ENCODE results near the gene GSE1.

Gene GSE1

GRCh38 chr16:85622683-85623082 is 9.6 kb downstream of the GSE1 start:
- no peak for DNase-seq

DNA sequence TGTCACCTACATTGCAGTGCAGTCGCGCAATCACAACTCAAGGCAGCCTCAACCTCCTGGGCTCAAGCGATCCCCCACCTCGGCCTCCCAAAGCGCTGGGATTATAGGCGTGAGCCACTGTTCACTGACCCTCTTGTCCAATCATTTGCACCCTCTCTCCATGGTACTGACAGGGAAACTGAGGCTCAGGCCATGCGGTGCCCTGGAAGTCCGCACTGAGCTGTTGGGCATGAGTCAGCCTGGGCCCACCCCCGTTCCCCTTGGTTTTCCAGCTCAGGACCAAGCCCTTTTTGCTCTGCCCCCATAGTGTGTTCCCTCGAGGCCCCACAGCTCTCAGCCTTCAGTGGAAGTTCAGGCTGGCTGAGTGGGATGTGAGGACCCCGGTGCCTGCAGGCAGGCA is 10.1 kb downstream of the GSE1 start:
- no peak for DNase-seq

DNA sequence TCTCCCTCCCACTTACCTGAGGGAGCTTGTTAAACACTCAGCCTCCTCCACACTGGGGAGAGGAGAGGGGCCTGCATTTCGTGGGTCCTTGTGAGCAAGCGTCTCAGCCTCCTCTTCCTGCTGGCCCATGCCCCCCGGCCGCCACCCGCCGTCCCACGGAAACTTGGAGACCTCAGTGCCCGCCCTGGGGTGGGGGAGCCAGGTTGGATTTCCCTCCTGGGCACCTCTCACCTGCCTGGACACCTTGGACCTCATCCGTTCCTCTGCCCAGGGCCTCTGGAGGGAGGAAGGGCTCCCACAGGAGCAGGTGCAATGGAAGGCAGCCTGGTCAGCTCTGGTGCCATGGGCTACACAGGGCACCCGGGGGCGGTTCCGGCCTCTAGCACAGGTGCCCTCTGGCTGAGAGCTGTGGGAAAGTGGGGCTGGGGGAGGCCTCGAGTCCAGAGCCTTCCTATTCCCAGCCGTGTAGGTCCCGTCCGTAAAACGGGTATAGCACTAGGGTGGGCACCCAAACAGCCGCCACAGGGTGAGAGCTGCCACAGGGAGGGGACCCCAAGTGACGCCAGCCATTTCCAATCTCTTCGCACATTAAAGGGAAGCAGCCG is 11.0 kb downstream of the GSE1 start:
- no peak for DNase-seq

DNA sequence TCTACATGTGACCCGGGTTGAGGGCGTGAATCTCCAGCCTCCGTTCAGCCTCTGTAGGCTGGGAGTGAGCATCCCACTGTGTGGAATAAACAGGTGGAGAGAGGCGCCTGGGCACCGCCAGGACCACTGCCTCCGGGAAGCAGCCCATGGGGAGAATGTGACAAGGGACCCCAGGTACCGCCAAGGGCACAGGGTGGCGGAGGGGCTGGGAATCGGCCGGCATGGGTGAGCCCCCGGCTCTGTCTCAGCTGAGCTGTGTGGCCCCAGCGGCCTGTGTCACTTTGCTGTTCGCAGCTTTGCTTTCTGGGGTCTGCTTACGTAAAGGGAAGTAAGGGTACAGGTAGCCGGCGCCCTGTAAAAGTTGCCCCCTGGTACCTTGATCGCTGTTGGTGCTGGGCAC is 11.5 kb downstream of the GSE1 start:
- no peak for DNase-seq

- DNase-seq, result peak; percentile 54
Observed at GRCh38 chr16:85625053-85625452, 11.9 kb downstream of the GSE1 start.

DNA sequence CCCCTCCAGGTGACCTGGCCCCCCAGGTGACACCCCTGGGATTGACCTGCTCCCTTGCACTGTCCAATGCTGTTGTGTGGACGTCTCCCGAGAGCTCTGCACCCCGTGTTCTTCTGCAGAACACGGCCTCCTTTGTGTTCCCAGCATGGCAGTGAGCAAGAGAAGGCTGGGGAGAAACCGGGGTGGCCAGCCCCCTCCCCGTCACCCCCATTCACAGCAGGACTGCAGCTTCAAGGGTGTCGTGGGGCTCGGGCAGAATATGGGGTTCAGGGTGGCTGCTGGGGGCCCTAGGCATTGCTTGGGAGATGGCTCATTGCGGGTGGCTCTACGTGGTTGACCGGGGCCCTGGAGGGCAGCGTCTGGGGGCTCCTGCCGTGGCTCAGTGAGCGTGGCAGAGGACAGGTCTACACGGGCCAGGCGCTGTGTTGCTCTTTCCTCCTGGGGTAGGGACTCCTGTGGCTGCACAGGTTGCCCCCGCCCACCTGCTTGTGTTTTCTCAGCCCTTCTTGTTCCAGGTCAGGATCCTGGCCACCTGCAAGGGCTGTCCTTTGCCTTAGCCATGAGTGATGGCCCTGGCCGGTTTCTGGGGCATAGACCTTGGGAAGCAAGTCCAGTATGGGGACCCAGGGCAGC is 12.5 kb downstream of the GSE1 start:
- DNase-seq, result no peak

DNA sequence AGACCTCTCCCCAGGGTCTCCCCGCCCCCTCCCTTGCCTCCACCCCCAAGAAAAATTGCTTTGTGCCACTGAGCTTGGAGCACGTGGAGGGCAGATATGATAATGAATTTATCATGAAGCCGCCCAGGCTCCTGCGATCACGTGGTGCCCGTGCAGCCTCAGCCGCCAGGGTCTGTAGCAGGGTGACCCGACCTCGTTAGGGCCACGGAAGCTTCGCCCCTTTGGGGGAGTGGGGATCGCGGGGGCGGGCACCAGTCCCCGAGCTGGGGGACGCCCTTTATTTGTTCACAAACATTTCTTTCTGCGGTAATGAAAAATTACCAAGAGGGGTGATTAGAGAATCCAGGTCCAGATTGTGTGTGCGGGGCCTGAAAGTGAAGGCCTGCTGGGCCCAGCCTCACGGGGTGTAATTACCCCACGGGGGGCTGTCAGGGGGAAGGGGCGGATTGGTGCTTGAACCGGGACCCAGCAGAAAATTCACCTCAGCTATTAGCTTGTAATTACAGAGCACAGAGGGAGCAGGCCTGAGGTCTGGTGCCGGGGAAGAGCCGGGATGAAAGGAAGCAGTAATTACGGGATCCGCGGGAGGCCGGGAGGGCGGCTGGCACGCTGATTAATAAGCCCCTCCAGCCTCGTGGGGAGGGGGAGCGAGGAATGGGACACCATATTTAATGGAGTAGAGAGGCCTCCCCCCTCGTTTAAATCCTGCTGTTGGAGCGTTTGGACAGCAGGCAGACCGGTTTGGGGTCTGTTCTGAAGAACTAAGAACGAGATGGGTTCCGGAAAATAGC is 13.3 kb downstream of the GSE1 start:
- DNase-seq, result peak; percentile 37

GRCh38 chr16:85627089-85627488 is 14.0 kb downstream of the GSE1 start:
- no peak for DNase-seq

DNA sequence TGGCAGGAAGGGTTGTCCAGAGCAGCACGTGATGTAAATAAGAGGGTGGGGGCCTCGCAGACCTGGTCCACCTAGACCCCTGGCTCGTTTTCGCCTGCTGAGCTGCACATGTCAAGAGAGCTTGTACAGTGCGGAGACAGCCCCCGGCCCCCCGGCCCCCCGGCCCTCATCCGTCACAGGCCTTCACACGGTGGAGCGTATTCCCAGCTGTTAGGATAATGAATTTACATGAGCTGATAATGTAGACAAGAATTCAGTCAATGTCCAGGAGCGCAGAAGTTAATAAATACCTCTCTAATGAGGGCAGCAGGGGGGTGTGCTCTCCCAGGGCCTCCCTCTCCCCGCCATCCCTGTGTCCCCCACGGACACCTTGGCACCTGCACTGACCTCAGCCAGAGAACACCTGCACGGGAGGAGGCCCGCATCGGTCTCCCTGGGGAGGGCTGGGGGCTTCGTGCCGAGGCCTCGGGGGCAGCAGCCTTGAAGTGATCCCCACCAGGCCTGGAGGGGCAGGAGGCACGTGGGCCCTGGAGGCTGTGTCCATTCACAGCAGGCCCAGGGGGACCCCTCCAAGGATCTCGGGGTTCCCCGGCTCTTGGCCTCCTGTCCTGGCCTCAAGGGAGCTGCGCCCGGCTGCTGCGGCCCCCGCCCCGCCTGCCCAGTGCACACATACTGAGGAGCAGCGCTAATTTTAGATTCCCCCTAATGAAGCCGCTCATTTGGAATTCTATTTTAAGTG is 14.6 kb downstream of the GSE1 start:
- DNase-seq, result peak; percentile 28

DNA sequence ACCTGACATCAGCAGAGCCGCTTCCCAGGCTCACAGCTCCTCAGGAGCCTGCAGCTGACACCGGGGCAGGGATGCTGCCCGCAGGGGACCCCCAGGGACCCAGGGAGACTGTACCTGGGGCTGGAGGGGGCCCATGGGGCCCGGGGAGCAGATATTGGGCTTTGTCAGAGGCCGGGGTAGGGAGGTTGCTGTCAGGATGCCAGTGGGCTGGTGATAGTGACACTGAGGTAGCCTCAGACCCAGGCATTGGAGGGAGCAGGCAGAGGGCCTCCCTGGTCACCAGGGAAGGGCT is 15.1 kb downstream of the GSE1 start:
- DNase-seq, result no peak

DNA sequence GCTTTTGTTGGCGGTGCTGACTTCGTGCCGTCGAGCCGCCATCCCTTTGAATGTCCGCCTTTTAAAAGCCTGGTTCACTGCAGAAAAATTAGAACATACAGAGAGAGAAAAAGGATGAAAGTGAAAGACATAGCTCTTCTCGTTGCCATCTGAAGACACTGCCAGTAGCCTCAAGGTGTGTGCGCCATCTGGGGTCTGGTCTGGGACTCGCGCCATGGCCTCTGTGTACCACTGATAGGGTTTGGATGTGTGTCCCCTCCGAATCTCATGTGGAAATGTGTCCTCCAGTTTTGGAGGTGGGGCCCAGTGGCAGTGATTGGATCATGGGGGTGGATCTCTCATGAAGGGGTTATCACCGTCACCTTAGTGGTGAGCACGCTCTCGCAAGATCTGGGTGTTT is 15.5 kb downstream of the GSE1 start:
- no peak for DNase-seq

DNA sequence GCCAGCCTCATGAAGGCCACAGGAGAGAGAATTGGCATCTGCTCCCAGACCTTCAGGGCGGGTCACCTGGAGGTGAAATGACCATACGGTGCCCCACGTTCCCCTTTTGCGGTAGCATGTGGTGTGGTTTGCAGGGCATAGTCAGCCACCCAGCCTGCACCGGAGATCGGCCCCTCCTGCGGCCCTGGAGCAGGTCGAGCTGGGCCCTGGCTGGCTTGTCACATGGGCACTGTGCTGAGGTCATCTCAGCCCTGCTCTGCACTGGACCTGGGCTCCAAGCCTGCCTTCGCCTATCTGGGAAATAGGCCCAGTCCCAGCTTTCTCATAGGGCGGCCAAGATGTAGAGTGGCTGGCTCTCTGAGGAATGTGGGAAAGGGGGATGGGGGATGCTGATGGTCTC is 16.2 kb downstream of the GSE1 start:
- DNase-seq, result no peak

GRCh38 chr16:85629853-85630252 is 16.7 kb downstream of the GSE1 start:
- DNase-seq, result no peak

DNA sequence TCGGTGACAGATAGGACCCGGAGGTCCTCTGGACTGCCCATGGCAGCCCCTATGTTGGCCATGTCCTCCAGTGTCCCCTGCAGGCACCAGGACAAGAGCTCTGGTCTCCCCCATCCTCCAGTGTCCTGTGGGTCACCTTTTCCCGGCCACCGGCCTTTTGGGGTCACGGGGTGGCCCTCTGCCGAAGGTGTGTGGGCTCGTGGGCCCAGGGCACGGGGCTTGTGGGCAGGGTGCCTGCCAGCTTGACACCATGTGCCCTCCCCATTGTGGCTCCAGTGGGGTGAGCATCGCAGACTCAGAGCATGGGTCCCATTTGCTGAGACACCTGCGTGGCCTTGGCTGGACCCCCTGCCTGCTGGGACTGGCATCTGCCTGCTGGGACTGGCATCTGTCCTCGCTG is 18.1 kb downstream of the GSE1 start:
- DNase-seq, result no peak

DNA sequence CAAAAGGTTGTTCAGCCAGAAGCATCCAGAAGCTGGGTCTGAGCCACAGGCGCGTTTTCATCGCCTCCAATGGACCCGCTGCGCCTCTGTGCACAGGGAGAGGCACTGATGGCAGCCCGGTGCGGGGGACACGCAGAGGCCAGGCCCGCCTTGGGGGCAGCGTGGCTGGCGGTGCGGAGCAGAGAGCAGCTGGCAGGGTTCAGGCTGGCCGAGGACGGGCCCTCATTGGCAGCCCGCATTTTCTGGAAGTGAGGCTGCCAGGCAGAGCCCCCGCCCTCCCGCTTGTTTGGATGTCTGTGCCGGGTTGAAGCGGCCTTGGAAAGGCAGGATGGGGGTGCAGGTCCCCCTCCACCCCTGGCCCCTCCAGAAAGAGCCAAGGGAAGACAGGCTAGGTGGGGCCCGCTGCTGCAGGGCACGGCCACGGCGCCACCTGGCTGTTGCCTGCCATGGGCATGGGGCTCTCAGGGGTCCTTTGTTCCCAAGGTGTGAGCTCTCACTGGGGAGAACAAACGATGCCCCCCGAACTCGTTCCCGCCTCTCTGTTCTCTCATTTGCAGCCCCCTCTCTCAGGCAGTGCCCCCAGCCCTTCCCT is 18.8 kb downstream of the GSE1 start:
- DNase-seq, result no peak

GRCh38 chr16:85632709-85633437 is 19.8 kb downstream of the GSE1 start:
- no peak for DNase-seq

- DNase-seq, result no peak
Observed at GRCh38 chr16:85633438-85633743, 20.3 kb downstream of the GSE1 start.

GRCh38 chr16:85633888-85634287 is 20.8 kb downstream of the GSE1 start:
- no peak for DNase-seq

DNA sequence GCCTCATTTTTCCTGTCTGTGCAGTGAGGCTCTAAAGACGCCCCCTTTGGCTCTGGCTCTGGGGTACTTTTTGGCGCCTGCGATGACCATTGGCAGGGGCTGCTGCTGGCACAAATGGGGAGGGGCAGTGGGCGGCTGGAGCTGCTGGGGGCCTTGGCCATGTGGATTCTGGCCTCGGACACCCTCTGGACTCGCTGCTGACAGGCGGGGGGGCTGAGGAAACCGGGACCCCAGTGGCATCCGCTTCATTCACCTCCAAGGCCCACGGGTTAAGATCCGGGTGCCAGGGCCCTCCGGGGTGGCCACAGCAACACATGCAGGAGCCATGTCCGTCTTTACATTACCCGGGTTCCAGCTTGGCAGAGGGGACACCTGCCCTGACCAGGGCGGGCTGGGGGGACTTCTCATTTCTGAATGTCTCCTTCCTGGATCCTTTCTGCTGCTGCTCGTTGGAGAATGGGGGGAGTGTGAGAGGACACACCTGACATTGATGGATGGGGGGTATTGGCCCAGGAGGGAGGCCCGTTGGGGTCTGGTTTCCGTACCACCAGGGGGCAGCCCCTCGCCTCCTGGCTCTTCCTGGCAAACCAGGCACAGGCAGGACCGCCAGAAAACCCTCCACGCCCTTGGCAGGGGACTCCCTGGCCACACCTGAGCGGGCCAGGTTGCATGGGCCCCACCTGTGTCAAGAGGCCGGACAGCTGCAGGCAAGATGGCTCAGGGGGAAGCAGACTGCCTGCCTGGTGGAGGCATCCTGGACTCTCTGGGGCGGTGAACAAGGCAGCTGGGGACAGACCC is 21.8 kb downstream of the GSE1 start:
- no peak for DNase-seq

DNA sequence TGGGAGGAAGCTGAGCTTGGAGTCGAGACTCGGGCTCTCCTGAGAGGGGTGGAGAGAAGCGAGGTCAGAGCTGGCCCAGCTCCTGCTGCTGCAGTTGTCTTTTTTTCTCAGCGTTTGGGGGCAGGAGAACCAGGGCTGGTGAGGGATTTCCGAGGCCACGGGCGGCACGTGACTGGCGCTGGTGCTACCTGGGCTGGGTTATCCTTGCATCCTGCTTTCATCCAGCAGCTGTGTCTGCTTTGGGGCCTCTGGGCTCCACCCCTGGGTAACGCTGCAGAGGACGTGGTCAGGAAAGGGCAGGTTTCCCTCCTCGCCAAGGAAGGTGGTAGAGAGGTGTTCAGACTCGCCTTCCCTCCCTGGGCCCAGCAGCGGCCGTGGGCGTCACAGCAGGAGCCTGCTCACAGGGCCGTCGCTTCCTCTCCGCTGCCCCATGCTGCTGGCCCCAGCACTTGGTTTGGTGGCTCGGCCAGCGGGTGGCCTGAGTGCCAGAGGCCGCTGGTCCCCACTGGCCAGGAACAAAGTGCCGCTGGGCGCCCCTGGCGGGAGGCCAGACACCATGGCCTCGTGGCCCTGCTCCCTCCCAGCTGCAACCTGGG is 22.5 kb downstream of the GSE1 start:
- no peak for DNase-seq

DNA sequence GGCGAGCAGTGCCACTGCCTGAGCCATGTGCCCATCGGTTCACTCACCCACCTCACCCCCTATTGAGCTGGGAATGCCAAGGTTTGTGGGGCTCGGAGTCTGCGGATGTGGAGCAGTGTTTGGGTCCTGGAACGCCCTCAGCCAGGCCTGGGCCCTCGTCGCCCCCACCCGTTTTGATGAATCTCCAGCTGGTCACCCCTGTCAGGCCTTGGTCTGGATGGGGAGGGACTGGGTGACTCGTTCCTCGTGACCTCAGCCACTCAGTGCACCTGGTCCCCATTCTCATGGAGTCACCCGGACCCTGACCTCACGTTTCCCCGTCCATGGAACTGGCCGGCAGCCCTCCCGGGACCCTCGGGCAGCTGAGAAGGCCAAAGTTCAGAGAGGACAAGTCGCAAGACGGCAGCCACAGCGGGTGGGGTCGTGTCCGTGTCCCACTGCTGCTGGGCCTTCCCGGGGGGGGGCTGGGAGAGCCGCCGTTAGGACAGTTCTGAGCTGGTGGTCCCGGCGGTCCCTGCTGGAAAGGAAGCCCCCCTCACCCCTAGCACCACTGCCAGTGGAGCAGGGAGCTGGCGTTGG is 23.2 kb downstream of the GSE1 start:
- no peak for DNase-seq

Data from NCI-H1694 (cell line).